ENCODE results near the gene GOLIM4. TPM values are rescaled to one million over a fixed set of nuclear protein-coding genes. Genes with fewer than 3 reads are reported as not detected.

The GOLIM4 gene
- total and polyA plus RNA-seq, 2 of the 13 experiments (the other 11 are each of a cell fraction or from before 2014, with no cell fraction given) = 10.9 to 47.7 TPM

- TF ChIP-seq DRAP1 (CRISPR knock-in tag; IDR thresholded peaks at IDR 0.05) = peak; percentile 59
- no peak for TF ChIP-seq ZNF772 (CRISPR knock-in tag; IDR thresholded peaks at IDR 0.05)
- TF ChIP-seq FIP1L1 (IDR thresholded peaks at IDR 0.05; ENCODE audit: borderline replicate concordance, insufficient read depth, low read depth, low read length) = no peak
- peak; percentile 96 for TF ChIP-seq BATF2 (CRISPR knock-in tag; IDR thresholded peaks at IDR 0.05)
- peak in 1 of 2 experiments; percentile 82; a peak in 2 of 4 replicates for TF ChIP-seq POLR2A (IDR thresholded peaks at IDR 0.05; ENCODE audit: insufficient read depth in 1 of 2, low read depth in 2 of 2, low read length in 2 of 2)
- no peak for TF ChIP-seq TEAD3 (CRISPR knock-in tag; optimal IDR thresholded peaks at IDR 0.05; ENCODE audit: borderline replicate concordance)
- TF ChIP-seq ZNF619 (CRISPR knock-in tag; IDR thresholded peaks at IDR 0.05) = no peak
- no peak; the same call in 1 of the 2 replicates for TF ChIP-seq SP5 (CRISPR knock-in tag; IDR thresholded peaks at IDR 0.05; ENCODE audit: borderline replicate concordance, low read depth)
- peak in 1 of 2 experiments; percentile 33; a peak in 1 of 4 replicates for TF ChIP-seq REST (IDR thresholded peaks at IDR 0.05; ENCODE audit: borderline replicate concordance in 1 of 2, low read depth in 1 of 2, low read length in 2 of 2)
- no peak; the same call in 1 of the 2 replicates for TF ChIP-seq CBFB (CRISPR knock-in tag; IDR thresholded peaks at IDR 0.05)
- TF ChIP-seq ZNF703 (CRISPR knock-in tag; IDR thresholded peaks at IDR 0.05; ENCODE audit: borderline replicate concordance) = peak; percentile 30; the same call in 1 of the 2 replicates
- peak; percentile 68; the same call in 1 of the 2 replicates for TF ChIP-seq ZNF558 (CRISPR knock-in tag; IDR thresholded peaks at IDR 0.05; ENCODE audit: borderline replicate concordance)
- no peak for TF ChIP-seq SRSF9 (IDR thresholded peaks at IDR 0.05; ENCODE audit: borderline replicate concordance, insufficient read depth, low read depth, low read length, poor library complexity, severe bottlenecking)
- peak; percentile 84; the same call in 1 of the 2 replicates for TF ChIP-seq ZSCAN5A (CRISPR knock-in tag; IDR thresholded peaks at IDR 0.05; ENCODE audit: borderline replicate concordance)
- TF ChIP-seq FOXP1 (IDR thresholded peaks at IDR 0.05) = no peak
- no peak for TF ChIP-seq FOXP1 (CRISPR knock-in tag; IDR thresholded peaks at IDR 0.05)
- no peak for TF ChIP-seq SAFB2 (CRISPR knock-in tag; IDR thresholded peaks at IDR 0.05; ENCODE audit: borderline replicate concordance, low read depth)
- TF ChIP-seq HOXA3 (CRISPR knock-in tag; IDR thresholded peaks at IDR 0.05) = peak; percentile 65; the same call in 1 of the 2 replicates
Measured at GRCh38 chr3:168095611-168096209, at the start of gene GOLIM4 (continued).

Measured in HepG2 (cell line).